Endothelial cell of umbilical vein (primary cell): Measurements from ENCODE around the gene PTPRD. TPM values are rescaled to one million over a fixed set of nuclear protein-coding genes. Genes with fewer than 3 reads are reported as not detected.

Experiments used
- BruUV-seq: library from RNA; stranded (reverse); fragments of 400-500 nt; replicated peaks from 2 replicates; lab custom pipeline; 2021; lab: Mats Ljungman, UMichigan
- CTCF ChIA-PET: fragments of 300-600, 350-600 bp; sonication (Branson Sonifier 250); formaldehyde crosslinking; loops from one replicate; lab custom pipeline; 2021; ENCODE audit warnings: antibody characterized with exemption, inconsistent platforms; lab: Charles Lee
- POLR2A ChIA-PET: fragments of 300-600, 350-600 bp; sonication (Branson Sonifier 250); formaldehyde crosslinking; loops from one replicate; lab custom pipeline; 2021; ENCODE audit warnings: antibody characterized with exemption, inconsistent platforms; lab: Charles Lee
- DNase-seq: peaks from one replicate; pipeline ENCODE4 v3.0.0-alpha.2; 2011; ENCODE audit warnings: low read depth, low spot score
- FAIRE-seq: peaks from 2 replicates; lab custom pipeline; 2011; peaks lifted over from hg19 to GRCh38; lab: Jason Lieb, UNC
- H2AFZ ChIP-seq: 2 replicates; pipeline ENCODE4 v1.6.0; 2012; ENCODE audit warnings: low read depth, low read length, control low read depth, inconsistent platforms
- H3K27ac ChIP-seq: 2 replicates; pipeline ENCODE4 v1.5.1; 2011; ENCODE audit warnings: low read depth, mild to moderate bottlenecking, control low read depth, low read length, moderate library complexity; ENCODE audit not compliant: insufficient read depth
- H3K27me3 ChIP-seq, 2 experiments: 2 replicates each; pipeline versions ENCODE4 v1.6.0 to v1.6.1; 2011; ENCODE audit warnings: low read length in 2 of 2, mixed read lengths in 1 of 2; ENCODE audit not compliant: control insufficient read depth in 2 of 2, insufficient read depth in 2 of 2
- H3K36me3 ChIP-seq, 2 experiments: 2 replicates in 1 of 2; 3 replicates in 1 of 2; pipeline ENCODE4 v1.5.1; 2011; ENCODE audit warnings: low read length in 2 of 2, mild to moderate bottlenecking in 1 of 2, moderate library complexity in 1 of 2; ENCODE audit not compliant: control insufficient read depth in 2 of 2, insufficient read depth in 2 of 2; ENCODE audit errors: extremely low read depth in 1 of 2
- H3K4me1 ChIP-seq: 3 replicates; pipeline ENCODE4 v1.5.1; 2011; ENCODE audit warnings: mild to moderate bottlenecking, low read length; ENCODE audit not compliant: control insufficient read depth, insufficient read depth; ENCODE audit errors: extremely low read depth
- H3K4me2 ChIP-seq: 2 replicates; pipeline ENCODE4 v1.6.1; 2011; ENCODE audit warnings: low read length, control low read depth, mixed read lengths; ENCODE audit not compliant: insufficient read depth
- H3K4me3 ChIP-seq, 3 experiments: fragments of 200-600 bp in 1 of 3; sonication (generic), shearing (Covaris generic) in 1 of 3; replicated peaks in 1 of 3; 2 replicates each; pipeline ENCODE4 v1.5.1; 2011 to 2016; ENCODE audit warnings: control low read depth in 3 of 3, low read length in 3 of 3, mild to moderate bottlenecking in 2 of 3, inconsistent platforms in 1 of 3, low read depth in 1 of 3, moderate library complexity in 1 of 3; ENCODE audit not compliant: insufficient read depth in 1 of 3
- H3K79me2 ChIP-seq: 2 replicates; pipeline ENCODE4 v1.6.0; 2012; ENCODE audit warnings: low read length, inconsistent platforms; ENCODE audit not compliant: control insufficient read depth, insufficient read depth
- H3K9ac ChIP-seq: replicated peaks from 2 replicates; pipeline ENCODE3; 2011; ENCODE audit warnings: low read length, control low read depth; ENCODE audit not compliant: insufficient read depth; ENCODE audit errors: extremely low read depth
- H3K9me1 ChIP-seq: replicated peaks from 3 replicates; pipeline ENCODE4 v1.6.0; 2011; ENCODE audit warnings: mild to moderate bottlenecking, low read length; ENCODE audit not compliant: control insufficient read depth, insufficient read depth; ENCODE audit errors: extremely low read depth
- H3K9me3 ChIP-seq: replicated peaks from 2 replicates; pipeline ENCODE4 v1.5.1; 2012; ENCODE audit warnings: low read length, inconsistent platforms; ENCODE audit not compliant: control insufficient read depth, insufficient read depth
- H4K20me1 ChIP-seq: replicated peaks from 2 replicates; pipeline ENCODE3; 2011; ENCODE audit warnings: mild to moderate bottlenecking, low read length; ENCODE audit not compliant: control insufficient read depth, insufficient read depth; ENCODE audit errors: extremely low read depth
- CTCF ChIP-seq, 2 donors: IDR thresholded peaks; 1 replicate in 1 of 2; 2 replicates in 1 of 2; pipeline ENCODE4 v1.5.1; 2011; ENCODE audit warnings: low read length in 2 of 2, mild to moderate bottlenecking in 2 of 2, moderate library complexity in 2 of 2, control low read depth in 1 of 2, inconsistent platforms in 1 of 2, low read depth in 1 of 2; ENCODE audit not compliant: insufficient read depth in 1 of 2; ENCODE audit errors: extremely low read depth in 1 of 2
- EZH2 ChIP-seq: IDR thresholded peaks from 2 replicates; pipeline ENCODE4 v1.6.1; 2012; ENCODE audit warnings: borderline replicate concordance, low read depth, mild to moderate bottlenecking, moderate library complexity, low read length, inconsistent platforms; ENCODE audit not compliant: severe bottlenecking
- FOS ChIP-seq: IDR thresholded peaks from 2 replicates; pipeline ENCODE4 v1.6.1; 2011; ENCODE audit warnings: mild to moderate bottlenecking, low read length, moderate library complexity, borderline replicate concordance; ENCODE audit not compliant: insufficient read depth
- GATA2 ChIP-seq: IDR thresholded peaks from 2 replicates; pipeline ENCODE4 v1.7.0; 2011; ENCODE audit warnings: low read depth, mild to moderate bottlenecking, moderate library complexity, mixed read lengths, low read length; ENCODE audit not compliant: insufficient read length, insufficient read depth
- JUN ChIP-seq: IDR thresholded peaks from 2 replicates; pipeline ENCODE4 v1.6.1; 2011; ENCODE audit warnings: borderline replicate concordance, low read depth; ENCODE audit not compliant: insufficient read length, insufficient read depth
- MAX ChIP-seq: IDR thresholded peaks from 2 replicates; pipeline ENCODE4 v1.6.1; 2011; ENCODE audit not compliant: insufficient read depth, insufficient read length
- MYC ChIP-seq: IDR thresholded peaks from one replicate; pipeline ENCODE4 v1.6.1; 2011; ENCODE audit warnings: mild to moderate bottlenecking, low read depth, low read length
- POLR2A ChIP-seq: IDR thresholded peaks from 2 replicates; pipeline ENCODE4 v1.6.1; 2012; ENCODE audit warnings: low read depth, mild to moderate bottlenecking, control low read depth, low read length
- POLR2AphosphoS5 ChIP-seq: IDR thresholded peaks from 2 replicates; pipeline ENCODE4 v1.6.1; 2012; ENCODE audit warnings: low read depth, mild to moderate bottlenecking, control low read depth, low read length, moderate library complexity; ENCODE audit not compliant: insufficient read depth
- dilution Hi-C: fragments of 300-500 bp; cut with MboI; formaldehyde crosslinking; loops from one replicate; pipeline ENCODE4 v1.15.0; 2019; ENCODE audit warnings: low sequenced_read_pairs; ENCODE audit not compliant: extremely low pct_ligation_motif_present
- intact Hi-C: fragments of 100-400 bp; cut with micrococcal nuclease; formaldehyde crosslinking; loops from one replicate; pipeline ENCODE4 v1.10.0; 2022
- polyA plus RNA-seq, 4 experiments: library from polyadenylated mRNA; depleted of rRNA in 3 of 4; stranded (reverse) in 3 of 4; unstranded in 1 of 4; fragments of >200 nt; gene quantifications; 2 replicates each; pipeline versions ENCODE4 v1.2.1 to v1.2.3, GENCODE V29; 2011 to 2012; ENCODE audit warnings: missing spikeins in 1 of 4
- total RNA-seq: library from RNA; stranded (reverse); gene quantifications from 2 replicates; pipeline ENCODE4 v1.2.3, GENCODE V29; 2021

PTPRD gene
- total and polyA plus RNA-seq, 2 donors (not counting 3 experiments of a cell fraction or from before 2014, with no cell fraction given): 5.5 to 5.7 TPM

GRCh38 chr9:8382777-8383527 is 2229.8 kb downstream of the PTPRD start:
- DNase-seq: no peak
- POLR2A ChIA-PET: no interaction called here
- no peak for FAIRE-seq
- Histone ChIP-seq H4K20me1 (no peaks in the 10 kb centered on the region), H3K36me3 (no peaks in the 10 kb centered on the region), H3K4me2 (no peak overlapping the region), H3K9me1 (no peaks in the 10 kb centered on the region), H3K79me2 (no peaks in the 10 kb centered on the region), H3K9me3 (no peaks in the 10 kb centered on the region), H3K27ac (no peak overlapping the region), H2AFZ (no peak overlapping the region), H3K27me3 (no peaks in the 10 kb centered on the region), H3K4me3 (no peak overlapping the region), H3K4me1 (no peaks in the 10 kb centered on the region), H3K9ac (no peak overlapping the region)
- no peak for TF ChIP-seq POLR2AphosphoS5
- TF ChIP-seq GATA2: no peak
- no peak for TF ChIP-seq FOS
- TF ChIP-seq EZH2: no peak
- TF ChIP-seq CTCF (IDR thresholded peaks at IDR 0.05; ENCODE audit: extremely low read depth in 1 of 2, insufficient read depth in 1 of 2, low read depth in 1 of 2, low read length in 2 of 2): no peak
- no peak for TF ChIP-seq POLR2A
- no peak for TF ChIP-seq MAX
- no peak for TF ChIP-seq JUN
- TF ChIP-seq MYC: no peak
- intact Hi-C loops: no loop called here
- BruUV-seq: no TSS peak
- CTCF ChIA-PET: no interaction called here
- dilution Hi-C loops: no loop called here
